ENCODE results near the gene TCN2.

- TF ChIP-seq POLR2A (IDR thresholded peaks at IDR 0.05) (no peak), EP300 (IDR thresholded peaks at IDR 0.05) (no peak)
Measured at GRCh38 chr22:30580896-30581295, 26.1 kb upstream of the TCN2 start.

Measured in tibial nerve (tissue), 3 donors.